ENCODE measurements around the gene FLOT1. TPM values are rescaled to one million over a fixed set of nuclear protein-coding genes. Genes with fewer than 3 reads are reported as not detected.

FLOT1 gene
- 19.0 and 33.7 TPM in 2 replicates for total RNA-seq

GRCh38 chr6:30742316-30743098 lies at the start of gene FLOT1:
Gene FLOT1, minus strand, starts transcription at chr6:30742687. Its CDS starts 498 bp downstream, at chr6:30742189.

DNA sequence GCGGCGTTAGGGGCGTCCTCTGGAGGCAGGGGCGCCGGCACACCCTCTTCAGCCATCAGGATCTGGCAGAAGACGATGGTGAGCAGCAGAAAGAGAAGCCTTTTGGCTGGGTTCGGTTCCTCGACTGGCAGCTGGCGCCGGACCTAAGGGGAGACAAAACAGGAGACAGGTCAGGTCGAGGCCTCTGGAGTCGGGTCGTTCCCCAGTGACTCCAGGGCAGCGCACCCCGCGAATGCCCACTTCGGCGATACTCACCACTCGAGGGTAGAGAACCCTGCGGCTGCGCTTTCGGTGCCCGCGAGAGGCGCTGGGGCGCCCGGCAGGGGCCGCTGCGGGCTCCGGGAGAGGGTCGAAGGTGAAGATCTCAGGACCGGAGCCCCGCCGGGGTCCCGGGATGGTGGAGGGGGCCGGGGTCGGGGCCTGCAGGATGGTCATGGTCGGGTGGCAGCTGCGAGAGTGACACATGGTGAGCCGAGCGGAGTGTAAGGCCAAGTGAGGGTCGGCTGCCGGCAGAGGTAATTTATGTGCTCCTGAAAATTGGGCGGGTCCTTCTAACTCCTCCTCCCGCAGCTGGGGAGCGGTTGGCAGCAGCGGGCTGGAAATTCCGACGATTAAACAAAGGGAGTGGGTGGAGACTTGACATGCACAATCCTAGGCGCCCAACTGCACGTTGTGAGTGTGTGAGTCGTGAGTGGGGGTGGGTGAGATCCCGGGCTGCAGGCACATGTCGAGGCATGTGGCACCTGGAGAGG lies 1.7 kb upstream of the FLOT1 start, which contains the start of gene IER3:
Gene IER3 (minus strand): TSS at position 494 of the 752 bp plus-strand sequence. CDS start 29 bp downstream, at position 465.

DNA sequence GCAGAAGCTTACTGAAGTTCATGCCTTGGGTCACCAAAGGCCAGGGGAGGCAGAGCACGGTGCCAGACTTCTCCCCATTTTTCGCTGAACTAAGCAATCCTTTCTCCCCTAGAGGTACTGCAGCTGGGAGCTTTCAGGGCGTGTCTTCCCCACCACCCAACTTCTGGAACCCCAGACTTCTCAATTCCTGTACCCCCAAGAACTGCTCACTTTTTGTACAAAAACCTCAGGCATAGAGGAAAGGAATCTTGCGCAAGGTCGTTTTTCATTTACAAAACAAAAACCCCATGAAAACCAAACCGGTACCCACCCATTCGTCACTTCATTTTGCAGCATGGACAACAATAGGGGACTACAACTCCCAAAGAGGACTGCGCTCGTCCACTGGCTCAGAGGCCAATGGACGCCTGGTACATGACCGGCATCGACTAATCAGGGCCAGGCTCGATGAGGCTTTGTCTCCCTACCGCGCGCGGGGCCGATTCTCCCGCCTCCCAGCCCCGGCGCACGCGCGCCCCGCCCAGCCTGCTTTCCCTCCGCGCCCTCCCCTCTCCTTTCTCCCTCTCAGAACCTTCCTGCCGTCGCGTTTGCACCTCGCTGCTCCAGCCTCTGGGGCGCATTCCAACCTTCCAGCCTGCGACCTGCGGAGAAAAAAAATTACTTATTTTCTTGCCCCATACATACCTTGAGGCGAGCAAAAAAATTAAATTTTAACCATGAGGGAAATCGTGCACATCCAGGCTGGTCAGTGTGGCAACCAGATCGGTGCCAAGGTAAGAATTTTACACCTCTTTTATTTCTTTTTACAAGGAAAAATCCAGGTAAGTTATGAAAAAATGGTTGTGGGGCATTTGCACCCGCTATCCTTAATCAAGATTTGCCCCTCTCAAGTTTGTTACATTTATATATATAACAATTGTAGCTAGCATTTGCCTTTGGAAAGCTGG lies 22.4 kb downstream of the FLOT1 start, which contains the start of gene TUBB:
Gene TUBB (plus strand): TSS at position 562 of the 947 bp plus-strand sequence. CDS start 155 bp downstream, at position 717.

GRCh38 chr6:30717129-30717844 lies 25.2 kb downstream of the FLOT1 start, which contains the start of gene MDC1:
Gene MDC1, minus strand, starts transcription at chr6:30717281. Its CDS starts 2,106 bp downstream, at chr6:30715175.

DNA sequence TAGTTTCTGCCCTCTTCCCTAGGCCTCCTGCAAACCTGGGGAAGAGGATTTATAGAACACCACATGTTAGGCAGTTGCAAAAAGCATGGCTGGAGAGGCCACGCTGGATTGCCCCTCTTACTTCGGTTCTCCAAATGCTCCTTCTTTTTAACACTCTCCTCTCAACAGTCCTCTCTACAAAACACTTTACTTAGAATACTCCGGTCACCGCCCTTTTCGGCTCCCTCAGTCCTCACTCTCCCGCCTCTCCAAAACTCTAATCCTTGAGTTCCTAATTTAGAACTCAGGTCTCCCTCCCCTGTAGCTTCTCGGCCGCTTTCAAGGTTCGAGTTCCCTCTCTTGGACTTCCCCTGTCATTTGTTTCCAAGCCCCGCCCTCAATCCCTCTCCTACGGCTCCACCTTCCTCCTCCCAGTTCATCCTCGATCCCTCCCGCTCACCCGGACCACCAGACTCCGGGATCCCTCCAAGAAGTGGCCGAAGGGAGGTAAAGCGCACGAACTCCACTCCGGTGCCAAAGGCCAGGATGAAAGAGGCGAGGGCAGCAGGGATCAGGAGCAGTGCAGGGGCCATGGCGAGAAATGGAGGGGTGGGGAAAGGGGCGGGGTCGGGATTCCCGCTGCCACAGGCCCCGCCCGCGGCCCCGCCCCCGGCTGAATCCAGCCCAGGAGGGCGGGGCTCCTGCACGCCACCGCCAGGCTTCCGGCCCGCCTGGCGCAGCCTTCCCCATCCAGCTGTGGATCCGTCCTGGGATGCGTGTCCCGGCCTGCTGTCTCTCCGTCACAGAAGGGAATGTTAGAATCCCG lies 51.9 kb downstream of the FLOT1 start, which contains the start of gene NRM:
Gene NRM (minus strand): TSS at position 582 of the 805 bp plus-strand sequence. CDS start 10 bp downstream, at position 572.

GRCh38 chr6:30686009-30686907 lies 56.2 kb downstream of the FLOT1 start, which contains the start of gene PPP1R18:
Gene PPP1R18, minus strand, starts transcription at chr6:30686645. Its CDS starts 627 bp downstream, at chr6:30686018.

Other genes starting within 250 kb of the FLOT1 start
- gene GNL1, start 186.2 kb downstream of the FLOT1 start, total RNA-seq: 33.9 and 42.4 TPM in 2 replicates
- 0.72 and 1.5 TPM in 2 replicates for gene PRR3, start 185.4 kb downstream of the FLOT1 start, total RNA-seq
- 25.6 and 37.8 TPM in 2 replicates for gene ABCF1, start 171.2 kb downstream of the FLOT1 start, total RNA-seq
- 9.6 and 15.3 TPM in 2 replicates for gene PPP1R10, start 125.4 kb downstream of the FLOT1 start, total RNA-seq
- gene MRPS18B, start 124.8 kb downstream of the FLOT1 start, total RNA-seq: 50.4 and 72.0 TPM in 2 replicates
- gene ATAT1, start 115.8 kb downstream of the FLOT1 start, total RNA-seq: 2.6 and 3.6 TPM in 2 replicates
- 4.3 and 5.8 TPM in 2 replicates for gene C6orf136, start 95.6 kb downstream of the FLOT1 start, total RNA-seq
- 35.0 and 39.8 TPM in 2 replicates for gene DHX16, start 69.7 kb downstream of the FLOT1 start, total RNA-seq
- 22.2 and 44.1 TPM in 2 replicates for gene PPP1R18, start 56.0 kb downstream of the FLOT1 start, total RNA-seq
- 0.85 and 1.7 TPM in 2 replicates for gene NRM, start 51.7 kb downstream of the FLOT1 start, total RNA-seq
- 1.7 and 2.4 TPM in 2 replicates for gene MDC1, start 25.4 kb downstream of the FLOT1 start, total RNA-seq
- 153 and 214 TPM in 2 replicates for gene TUBB, start 22.3 kb downstream of the FLOT1 start, total RNA-seq
- 211 and 248 TPM in 2 replicates for gene IER3, start 1.9 kb upstream of the FLOT1 start, total RNA-seq
- gene DDR1, start 141.8 kb upstream of the FLOT1 start, total RNA-seq: 195 and 363 TPM in 2 replicates
- gene GTF2H4, start 165.5 kb upstream of the FLOT1 start, total RNA-seq: 12.3 and 13.4 TPM in 2 replicates
- gene VARS2, start 171.6 kb upstream of the FLOT1 start, total RNA-seq: 21.7 and 46.3 TPM in 2 replicates
- gene SFTA2, start 189.5 kb upstream of the FLOT1 start, total RNA-seq: 2.7 TPM in 1 of 2 replicates, not detected in the other
- gene MUCL3, start 198.3 kb upstream of the FLOT1 start, total RNA-seq: under 0.01 TPM in 1 of 2 replicates, not detected in the other
- under 0.01 and 0.21 TPM in 2 replicates for gene MUC21, start 241.0 kb upstream of the FLOT1 start, total RNA-seq

All from tracheal epithelial cell (primary cell).